Neural cell (in vitro differentiated cells): ENCODE data around the gene SYNPO2. TPM values are rescaled to one million over a fixed set of nuclear protein-coding genes. Genes with fewer than 3 reads are reported as not detected.

Experiments
- H2AFZ ChIP-seq: fragments of 200-600, 300-800 bp; sonication (generic), shearing (Covaris generic); 2 replicates; pipeline ENCODE4 v1.6.0; 2014; ENCODE audit warnings: low read depth, mild to moderate bottlenecking, antibody characterized with exemption, low read length, moderate library complexity
- H3F3A ChIP-seq: fragments of 200-600 bp; shearing (Covaris generic); 2 replicates; pipeline ENCODE4 v1.6.1; 2016; ENCODE audit warnings: mild to moderate bottlenecking, moderate library complexity, mixed read lengths, antibody characterized with exemption, low read length; ENCODE audit not compliant: insufficient read depth, poor library complexity, severe bottlenecking
- H3K27ac ChIP-seq: fragments of 200-600, 300-800 bp; sonication (generic), shearing (Covaris generic); 2 replicates; pipeline ENCODE4 v1.5.1; 2014; ENCODE audit warnings: mild to moderate bottlenecking, low read length, moderate library complexity
- H3K27me3 ChIP-seq: fragments of 300-800, 200-600 bp; sonication (generic), shearing (Covaris generic); 2 replicates; pipeline ENCODE4 v1.6.0; 2014; ENCODE audit warnings: mild to moderate bottlenecking, low read depth, low read length, moderate library complexity; ENCODE audit not compliant: insufficient read depth
- H3K36me3 ChIP-seq: fragments of 300-800, 200-600 bp; sonication (generic), shearing (Covaris generic); 2 replicates; pipeline ENCODE4 v1.5.1; 2014; ENCODE audit warnings: mild to moderate bottlenecking, antibody characterized with exemption, low read length, moderate library complexity; ENCODE audit not compliant: insufficient read depth
- H3K4me2 ChIP-seq: fragments of 300-800, 200-600 bp; sonication (generic), shearing (Covaris generic); 2 replicates; pipeline ENCODE4 v1.6.0; 2014; ENCODE audit warnings: mild to moderate bottlenecking, low read length
- H3K4me3 ChIP-seq: fragments of 300-800, 200-600 bp; sonication (generic), shearing (Covaris generic); 2 replicates; pipeline ENCODE4 v1.5.1; 2014; ENCODE audit warnings: mild to moderate bottlenecking, low read length, moderate library complexity
- H3K79me2 ChIP-seq: fragments of 200-600 bp; shearing (Covaris generic); replicated peaks from 2 replicates; pipeline ENCODE4 v1.6.0; 2014; ENCODE audit warnings: mild to moderate bottlenecking, low read length, moderate library complexity; ENCODE audit not compliant: insufficient read depth
- H3K9ac ChIP-seq: fragments of 300-800, 200-600 bp; sonication (generic), shearing (Covaris generic); 2 replicates; pipeline ENCODE4 v1.6.1; 2016; ENCODE audit warnings: mild to moderate bottlenecking, low read length, mixed read lengths
- H3K9me2 ChIP-seq: fragments of 200-600 bp; shearing (Covaris generic); 2 replicates; pipeline ENCODE4 v1.6.1; 2016; ENCODE audit warnings: mild to moderate bottlenecking, low read length, mixed read lengths; ENCODE audit not compliant: insufficient read depth
- H3K9me3 ChIP-seq: fragments of 200-600, 300-800 bp; sonication (generic), shearing (Covaris generic); 2 replicates; pipeline ENCODE4 v1.6.1; 2016; ENCODE audit warnings: mild to moderate bottlenecking, mixed run types, low read length, moderate library complexity, mixed read lengths
- H4K20me1 ChIP-seq: fragments of 200-600 bp; shearing (Covaris generic); 2 replicates; pipeline ENCODE4 v1.6.1; 2016; ENCODE audit warnings: mild to moderate bottlenecking, mixed run types; ENCODE audit not compliant: insufficient read depth
- EP300 ChIP-seq: fragments of 450-650 bp; conservative IDR thresholded peaks from 2 replicates; pipeline ENCODE4 v1.6.1; 2014; ENCODE audit warnings: antibody characterized with exemption, mild to moderate bottlenecking, moderate library complexity; ENCODE audit not compliant: poor library complexity, severe bottlenecking
- EZH2 ChIP-seq: fragments of 200-600, 300-800 bp; shearing (Covaris generic), sonication (generic); IDR thresholded peaks from 2 replicates; pipeline ENCODE4 v1.6.1; 2014; ENCODE audit warnings: antibody characterized with exemption, low read length, borderline replicate concordance, mild to moderate bottlenecking; ENCODE audit not compliant: insufficient read depth, poor library complexity, severe bottlenecking
- MXI1 ChIP-seq: fragments of 450-650 bp; conservative IDR thresholded peaks from 2 replicates; pipeline ENCODE4 v1.6.1; 2014; ENCODE audit warnings: antibody characterized with exemption, mild to moderate bottlenecking; ENCODE audit not compliant: poor library complexity, severe bottlenecking
- POLR2AphosphoS5 ChIP-seq: IDR thresholded peaks from 2 replicates; pipeline ENCODE4 v1.6.1; 2012
- RAD21 ChIP-seq: fragments of 450-650 bp; conservative IDR thresholded peaks from 2 replicates; pipeline ENCODE4 v1.6.1; 2014; ENCODE audit warnings: antibody characterized with exemption, mild to moderate bottlenecking, moderate library complexity
- SMC3 ChIP-seq: fragments of 450-650 bp; conservative IDR thresholded peaks from 2 replicates; pipeline ENCODE4 v1.6.1; 2014; ENCODE audit warnings: antibody characterized with exemption, mild to moderate bottlenecking, moderate library complexity; ENCODE audit not compliant: poor library complexity
- TAF1 ChIP-seq: IDR thresholded peaks from 2 replicates; pipeline ENCODE4 v1.6.1; 2012; ENCODE audit warnings: low read depth
- polyA plus RNA-seq: library from polyadenylated mRNA; depleted of rRNA; stranded (reverse); fragments of >200 nt; gene quantifications from 2 replicates; pipeline ENCODE4 v1.2.3, GENCODE V29; 2014
- TF ChIP-seq, protein P1 (sequence below): IDR thresholded peaks from 2 replicates; pipeline ENCODE4 v1.6.1; 2012; ENCODE audit warnings: borderline replicate concordance
- TF ChIP-seq, protein P2 (sequence below): fragments of 450-650 bp; IDR thresholded peaks from 2 replicates; pipeline ENCODE4 v1.5.1; 2014; ENCODE audit warnings: antibody characterized with exemption, mild to moderate bottlenecking, moderate library complexity; ENCODE audit not compliant: poor library complexity, severe bottlenecking

Gene SYNPO2
- polyA plus RNA-seq, 1 donor from 2014 or later: 0.14 TPM

DNA sequence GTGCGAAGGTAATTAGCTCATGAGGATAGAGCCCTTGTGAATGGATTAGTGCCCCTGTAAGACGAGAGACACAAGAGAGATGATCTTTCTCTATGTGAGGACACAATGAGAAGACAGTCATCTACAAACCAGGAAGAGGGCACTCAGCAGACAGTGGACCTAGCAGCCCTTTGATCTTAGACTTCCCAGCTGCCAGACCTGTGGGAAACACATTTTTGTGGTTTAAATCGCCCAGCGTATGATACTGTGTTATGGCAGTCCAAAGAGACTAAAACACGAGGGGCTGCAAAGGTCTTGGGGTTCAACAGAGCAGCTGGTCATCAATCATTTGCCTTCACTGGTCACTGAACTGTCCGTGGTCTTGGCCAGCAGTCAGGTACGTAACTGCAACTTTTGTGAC lies 9.2 kb upstream of the SYNPO2 start:
- Histone ChIP-seq H3F3A (no peaks in the 10 kb centered on the region), H3K4me2 (no peak overlapping the region), H3K4me3 (no peak overlapping the region), H3K79me2 (no peaks in the 10 kb centered on the region), H2AFZ (no peak overlapping the region), H3K9me3 (no peaks in the 10 kb centered on the region), H3K27ac (no peak overlapping the region), H4K20me1 (no peaks in the 10 kb centered on the region), H3K9me2 (no peaks in the 10 kb centered on the region), H3K9ac (no peak overlapping the region), H3K27me3 (no peaks in the 10 kb centered on the region), H3K36me3 (no peaks in the 10 kb centered on the region)
- TF ChIP-seq SMC3 (no peak), EZH2 (no peak), RAD21 (no peak), POLR2AphosphoS5 (no peak), EP300 (no peak), TAF1 (no peak), MXI1 (no peak)
- TF ChIP-seq, protein P1, sequence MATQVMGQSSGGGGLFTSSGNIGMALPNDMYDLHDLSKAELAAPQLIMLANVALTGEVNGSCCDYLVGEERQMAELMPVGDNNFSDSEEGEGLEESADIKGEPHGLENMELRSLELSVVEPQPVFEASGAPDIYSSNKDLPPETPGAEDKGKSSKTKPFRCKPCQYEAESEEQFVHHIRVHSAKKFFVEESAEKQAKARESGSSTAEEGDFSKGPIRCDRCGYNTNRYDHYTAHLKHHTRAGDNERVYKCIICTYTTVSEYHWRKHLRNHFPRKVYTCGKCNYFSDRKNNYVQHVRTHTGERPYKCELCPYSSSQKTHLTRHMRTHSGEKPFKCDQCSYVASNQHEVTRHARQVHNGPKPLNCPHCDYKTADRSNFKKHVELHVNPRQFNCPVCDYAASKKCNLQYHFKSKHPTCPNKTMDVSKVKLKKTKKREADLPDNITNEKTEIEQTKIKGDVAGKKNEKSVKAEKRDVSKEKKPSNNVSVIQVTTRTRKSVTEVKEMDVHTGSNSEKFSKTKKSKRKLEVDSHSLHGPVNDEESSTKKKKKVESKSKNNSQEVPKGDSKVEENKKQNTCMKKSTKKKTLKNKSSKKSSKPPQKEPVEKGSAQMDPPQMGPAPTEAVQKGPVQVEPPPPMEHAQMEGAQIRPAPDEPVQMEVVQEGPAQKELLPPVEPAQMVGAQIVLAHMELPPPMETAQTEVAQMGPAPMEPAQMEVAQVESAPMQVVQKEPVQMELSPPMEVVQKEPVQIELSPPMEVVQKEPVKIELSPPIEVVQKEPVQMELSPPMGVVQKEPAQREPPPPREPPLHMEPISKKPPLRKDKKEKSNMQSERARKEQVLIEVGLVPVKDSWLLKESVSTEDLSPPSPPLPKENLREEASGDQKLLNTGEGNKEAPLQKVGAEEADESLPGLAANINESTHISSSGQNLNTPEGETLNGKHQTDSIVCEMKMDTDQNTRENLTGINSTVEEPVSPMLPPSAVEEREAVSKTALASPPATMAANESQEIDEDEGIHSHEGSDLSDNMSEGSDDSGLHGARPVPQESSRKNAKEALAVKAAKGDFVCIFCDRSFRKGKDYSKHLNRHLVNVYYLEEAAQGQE: no peak
- TF ChIP-seq, protein P2, sequence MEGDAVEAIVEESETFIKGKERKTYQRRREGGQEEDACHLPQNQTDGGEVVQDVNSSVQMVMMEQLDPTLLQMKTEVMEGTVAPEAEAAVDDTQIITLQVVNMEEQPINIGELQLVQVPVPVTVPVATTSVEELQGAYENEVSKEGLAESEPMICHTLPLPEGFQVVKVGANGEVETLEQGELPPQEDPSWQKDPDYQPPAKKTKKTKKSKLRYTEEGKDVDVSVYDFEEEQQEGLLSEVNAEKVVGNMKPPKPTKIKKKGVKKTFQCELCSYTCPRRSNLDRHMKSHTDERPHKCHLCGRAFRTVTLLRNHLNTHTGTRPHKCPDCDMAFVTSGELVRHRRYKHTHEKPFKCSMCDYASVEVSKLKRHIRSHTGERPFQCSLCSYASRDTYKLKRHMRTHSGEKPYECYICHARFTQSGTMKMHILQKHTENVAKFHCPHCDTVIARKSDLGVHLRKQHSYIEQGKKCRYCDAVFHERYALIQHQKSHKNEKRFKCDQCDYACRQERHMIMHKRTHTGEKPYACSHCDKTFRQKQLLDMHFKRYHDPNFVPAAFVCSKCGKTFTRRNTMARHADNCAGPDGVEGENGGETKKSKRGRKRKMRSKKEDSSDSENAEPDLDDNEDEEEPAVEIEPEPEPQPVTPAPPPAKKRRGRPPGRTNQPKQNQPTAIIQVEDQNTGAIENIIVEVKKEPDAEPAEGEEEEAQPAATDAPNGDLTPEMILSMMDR: no peak

DNA sequence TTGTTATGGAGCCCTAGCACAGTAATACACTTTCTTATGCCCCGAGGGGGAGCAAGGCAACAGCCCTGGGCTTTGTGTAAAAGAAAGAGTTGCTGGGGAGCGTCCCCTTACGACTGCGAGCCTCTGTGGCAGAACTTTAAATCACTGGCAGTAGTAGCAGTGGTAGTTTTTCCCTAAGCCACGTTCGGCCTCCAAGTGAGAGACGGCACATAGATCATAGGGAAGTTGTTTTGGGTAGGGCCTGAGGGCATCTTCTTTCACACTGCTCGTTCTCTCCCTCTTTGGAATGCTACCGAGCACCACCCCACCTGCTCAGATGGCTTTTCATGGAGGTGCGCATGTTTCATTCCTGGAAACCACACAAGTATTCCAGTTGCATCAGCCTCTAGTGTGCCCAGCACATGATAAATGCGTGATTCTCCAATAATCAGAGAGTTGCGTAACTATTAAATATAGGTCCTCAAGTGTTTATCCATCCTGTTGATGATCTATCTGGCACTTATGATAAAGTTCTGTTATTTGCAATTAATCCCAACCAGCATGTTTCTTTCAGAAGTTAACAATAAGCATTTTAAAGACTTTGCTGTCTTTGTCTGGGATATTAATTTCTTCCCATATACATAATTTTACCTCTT lies 7.0 kb upstream of the SYNPO2 start:
- H3K36me3 ChIP-seq: no peaks in the 10 kb centered on the region
- TF ChIP-seq TAF1 (no peak), SMC3 (no peak), POLR2AphosphoS5 (no peak), EP300 (no peak), MXI1 (no peak), RAD21 (no peak), EZH2 (no peak)
- TF ChIP-seq, protein P1: no peak
- TF ChIP-seq, protein P2: no peak
- H3K9me3 ChIP-seq: no peaks in the 10 kb centered on the region
- H3K4me3 ChIP-seq: no peak overlapping the region
- no peaks in the 10 kb centered on the region for H4K20me1 ChIP-seq
- no peak overlapping the region for H3K27ac ChIP-seq
- H3K79me2 ChIP-seq: no peaks in the 10 kb centered on the region
- H3F3A ChIP-seq: no peaks in the 10 kb centered on the region
- H3K9me2 ChIP-seq: no peaks in the 10 kb centered on the region
- no peak overlapping the region for H3K4me2 ChIP-seq
- no peak overlapping the region for H2AFZ ChIP-seq
- no peak overlapping the region for H3K9ac ChIP-seq
- no peaks in the 10 kb centered on the region for H3K27me3 ChIP-seq
